Measurements from ENCODE around the gene C19orf25.
"Not testable (repeated sequence)": the region's sequence is repeated elsewhere in the genome, so short reads cannot be mapped to it uniquely, and the experiment has no call there.

C19orf25 gene

DNA sequence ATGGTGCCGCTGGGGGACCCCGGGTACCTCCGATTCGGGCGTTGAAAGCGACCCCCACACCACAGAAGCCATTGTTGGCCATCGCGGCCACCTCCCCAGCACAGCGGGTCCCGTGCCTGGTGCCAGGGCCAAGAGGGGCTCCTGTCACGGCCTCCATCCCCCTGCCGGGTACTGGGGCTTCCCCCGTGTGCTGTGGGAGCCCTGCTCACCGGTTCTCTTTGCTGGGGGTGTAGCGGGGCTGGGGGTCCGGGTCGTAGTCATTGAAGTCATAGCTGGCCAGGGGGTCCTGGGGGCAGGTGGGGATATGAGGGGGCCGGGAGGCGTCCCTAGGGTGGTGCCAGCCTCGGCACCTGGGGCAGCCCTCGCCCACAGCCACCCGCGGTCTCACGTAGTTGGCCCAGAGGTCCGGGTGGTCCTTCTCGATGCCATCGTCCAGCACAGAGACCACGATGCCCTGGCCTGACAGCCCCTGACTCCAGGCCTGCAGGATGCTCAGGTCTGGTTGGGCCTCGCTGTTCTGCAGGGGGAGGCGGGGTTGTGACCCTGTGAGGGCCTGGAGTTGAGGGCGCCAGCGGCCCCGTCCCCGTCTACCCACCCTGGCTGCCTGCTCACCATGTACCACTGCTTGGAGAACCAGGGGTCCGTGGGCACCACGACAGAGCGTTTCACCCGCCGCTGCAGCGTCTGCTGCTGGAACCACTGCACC lies 8.7 kb upstream of the C19orf25 start:
- no CpG with 5 or more reads among the region's 40 CpGs for WGBS (ENCODE audit: insufficient coverage, insufficient read length)
- no peak for DNase-seq (ENCODE audit: low read depth, low spot score)
- peaks cover 4% of the 10 kb centered on the region; the same call in 1 of the 2 replicates for H3K27me3 ChIP-seq (ENCODE audit: control insufficient read depth, insufficient read depth, low read length)

DNA sequence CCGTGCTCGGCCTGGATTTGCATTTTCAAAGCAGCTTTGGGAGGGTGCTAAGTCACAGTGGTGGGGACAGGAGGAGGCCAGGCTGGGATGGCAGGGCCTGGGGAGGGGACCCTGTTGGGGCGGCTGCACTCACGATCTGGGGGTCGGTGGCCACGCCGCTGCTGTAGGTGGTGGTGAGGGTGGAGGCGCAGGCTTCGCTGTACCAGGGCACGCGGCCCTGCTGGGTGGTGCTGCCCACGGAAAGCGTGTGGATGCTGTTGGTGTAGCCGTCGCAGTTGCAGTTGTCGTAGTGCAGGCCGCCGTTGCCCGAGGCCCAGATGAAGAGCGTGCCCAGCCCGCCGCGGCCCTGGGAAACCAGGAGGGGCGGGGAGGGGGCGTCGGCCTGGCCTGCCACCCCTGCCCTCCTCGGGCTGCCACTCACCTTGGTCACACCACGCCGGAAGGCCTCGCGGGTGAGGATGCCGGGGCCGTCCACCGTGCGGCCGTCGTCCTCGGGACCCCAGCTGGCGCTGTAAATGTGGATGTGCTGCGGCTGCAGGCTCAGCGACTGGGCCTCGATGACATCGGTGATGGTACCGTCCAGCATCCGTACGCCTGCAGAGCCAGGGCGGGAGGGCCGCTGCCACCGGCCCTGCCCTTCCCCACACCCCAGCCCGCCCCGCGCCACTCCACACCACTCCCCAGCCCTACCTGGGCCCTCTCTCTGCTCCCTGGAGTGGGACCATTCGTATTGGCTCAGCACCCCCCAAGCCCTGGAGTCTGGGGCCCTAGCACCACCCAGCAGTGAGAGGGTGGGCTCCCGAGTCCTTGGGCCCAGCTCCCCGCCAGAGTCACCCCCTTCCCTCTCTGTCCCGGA lies 7.9 kb upstream of the C19orf25 start:
- DNase-seq (ENCODE audit: low read depth, low spot score): no peak
- WGBS (ENCODE audit: insufficient coverage, insufficient read length): no CpG with 5 or more reads among the region's 56 CpGs
- Histone ChIP-seq H3K9me3 (ENCODE audit: control insufficient read depth, insufficient read depth, low read length) (no peaks in the 10 kb centered on the region), H3K4me3 (ENCODE audit: low read length) (no peak overlapping the region), H3K27ac (ENCODE audit: low read length) (no peak overlapping the region), H3K27me3 (ENCODE audit: control insufficient read depth, insufficient read depth, low read length) (peaks cover 4% of the 10 kb centered on the region; the same call in 1 of the 2 replicates), H3K4me1 (ENCODE audit: control insufficient read depth, insufficient read depth, low read length) (peaks cover 2% of the 10 kb centered on the region; the same call in 1 of the 2 replicates), H3K36me3 (ENCODE audit: control insufficient read depth, insufficient read depth, low read length) (peaks cover 3% of the 10 kb centered on the region; the same call in 1 of the 2 replicates)

More for the DNA sequence above, 8.7 kb upstream of the C19orf25 start:
- Histone ChIP-seq H3K9me3 (ENCODE audit: control insufficient read depth, insufficient read depth, low read length) (no peaks in the 10 kb centered on the region), H3K4me3 (ENCODE audit: low read length) (no peak overlapping the region), H3K4me1 (ENCODE audit: control insufficient read depth, insufficient read depth, low read length) (no peaks in the 10 kb centered on the region; the same call in 1 of the 2 replicates), H3K36me3 (ENCODE audit: control insufficient read depth, insufficient read depth, low read length) (peaks cover 3% of the 10 kb centered on the region; the same call in 1 of the 2 replicates), H3K27ac (ENCODE audit: low read length) (no peak overlapping the region)

GRCh38 chr19:1483979-1484428 lies 5.0 kb upstream of the C19orf25 start:
- H3K27me3 ChIP-seq (ENCODE audit: control insufficient read depth, insufficient read depth, low read length): no peaks in the 10 kb centered on the region
- H3K4me1 ChIP-seq (ENCODE audit: control insufficient read depth, insufficient read depth, low read length): peaks cover 2% of the 10 kb centered on the region; the same call in 1 of the 2 replicates
- WGBS (ENCODE audit: insufficient coverage, insufficient read length): no CpG with 5 or more reads among the region's 23 CpGs

DNA sequence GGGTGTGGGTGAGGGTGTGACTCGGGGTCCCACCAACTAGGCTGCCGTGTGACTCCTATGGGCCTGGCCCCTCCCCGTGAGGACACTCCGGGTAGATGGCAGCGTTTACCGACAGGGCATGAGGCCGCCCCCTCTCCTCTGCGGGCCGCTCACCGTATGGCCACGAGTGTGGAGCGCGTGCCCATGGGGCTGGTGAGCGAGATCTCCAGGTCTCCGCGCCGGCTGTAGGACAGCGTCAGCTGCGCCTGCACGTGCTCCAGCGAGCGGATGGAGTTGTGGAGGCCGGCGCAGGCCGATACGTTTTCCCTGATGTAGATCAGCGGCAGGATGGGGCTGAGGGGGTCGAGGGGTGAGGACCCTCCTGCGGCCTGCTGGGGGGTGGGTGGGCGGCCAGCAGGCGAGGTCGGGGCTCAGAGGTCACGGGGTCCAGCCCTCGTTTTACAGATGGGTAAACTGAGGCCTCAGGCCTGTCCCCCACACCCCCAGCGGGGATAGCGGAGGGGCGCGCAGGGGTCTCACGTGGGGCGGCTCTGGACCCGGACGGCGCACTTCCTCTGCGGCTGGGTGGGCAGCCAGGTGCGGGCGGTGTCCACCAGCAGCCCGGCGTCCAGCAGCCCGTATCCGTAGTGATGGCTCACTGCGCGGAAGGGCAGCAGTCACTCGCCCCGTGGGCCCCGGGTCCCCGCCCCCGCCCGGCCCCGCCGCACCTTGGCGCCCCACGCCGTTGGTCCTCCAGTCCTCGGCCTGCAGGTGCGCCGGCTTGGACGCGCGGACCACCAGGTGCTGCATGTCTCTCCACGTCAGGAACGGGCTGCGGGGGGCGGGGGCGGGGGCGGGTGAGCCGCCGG lies 4.3 kb upstream of the C19orf25 start:
- peaks cover 2% of the 10 kb centered on the region; the same call in 1 of the 2 replicates for H3K4me1 ChIP-seq (ENCODE audit: control insufficient read depth, insufficient read depth, low read length)
- DNase-seq (ENCODE audit: low read depth, low spot score): no peak
- H3K9me3 ChIP-seq (ENCODE audit: control insufficient read depth, insufficient read depth, low read length): no peaks in the 10 kb centered on the region

More at GRCh38 chr19:1483979-1484428, 5.0 kb upstream of the C19orf25 start:
- H3K36me3 ChIP-seq (ENCODE audit: control insufficient read depth, insufficient read depth, low read length): peaks cover 3% of the 10 kb centered on the region; the same call in 1 of the 2 replicates
- no peak overlapping the region for H3K27ac ChIP-seq (ENCODE audit: low read length)
- no peak for DNase-seq (ENCODE audit: low read depth, low spot score)
- H3K9me3 ChIP-seq (ENCODE audit: control insufficient read depth, insufficient read depth, low read length): no peaks in the 10 kb centered on the region
- H3K4me3 ChIP-seq (ENCODE audit: low read length): no peak overlapping the region

GRCh38 chr19:1482361-1483130 lies 3.5 kb upstream of the C19orf25 start:
- Histone ChIP-seq H3K4me3 (ENCODE audit: low read length) (no peak overlapping the region), H3K36me3 (ENCODE audit: control insufficient read depth, insufficient read depth, low read length) (peaks cover 3% of the 10 kb centered on the region; the same call in 1 of the 2 replicates), H3K4me1 (ENCODE audit: control insufficient read depth, insufficient read depth, low read length) (peaks cover 2% of the 10 kb centered on the region; the same call in 1 of the 2 replicates), H3K27ac (ENCODE audit: low read length) (no peak overlapping the region), H3K9me3 (ENCODE audit: control insufficient read depth, insufficient read depth, low read length) (no peaks in the 10 kb centered on the region), H3K27me3 (ENCODE audit: control insufficient read depth, insufficient read depth, low read length) (no peaks in the 10 kb centered on the region)
- WGBS (ENCODE audit: insufficient coverage, insufficient read length): no CpG with 5 or more reads among the region's 37 CpGs
- no peak for DNase-seq (ENCODE audit: low read depth, low spot score)

More for the DNA sequence above, 4.3 kb upstream of the C19orf25 start:
- Histone ChIP-seq H3K4me3 (ENCODE audit: low read length) (no peak overlapping the region), H3K27me3 (ENCODE audit: control insufficient read depth, insufficient read depth, low read length) (no peaks in the 10 kb centered on the region), H3K36me3 (ENCODE audit: control insufficient read depth, insufficient read depth, low read length) (peaks cover 3% of the 10 kb centered on the region; the same call in 1 of the 2 replicates), H3K27ac (ENCODE audit: low read length) (no peak overlapping the region)
- no CpG with 5 or more reads among the region's 77 CpGs for WGBS (ENCODE audit: insufficient coverage, insufficient read length)

GRCh38 chr19:1481893-1482360 lies 2.9 kb upstream of the C19orf25 start:
- Histone ChIP-seq H3K27me3 (ENCODE audit: control insufficient read depth, insufficient read depth, low read length) (no peaks in the 10 kb centered on the region), H3K4me1 (ENCODE audit: control insufficient read depth, insufficient read depth, low read length) (peaks cover 2% of the 10 kb centered on the region; the same call in 1 of the 2 replicates), H3K36me3 (ENCODE audit: control insufficient read depth, insufficient read depth, low read length) (peaks cover 3% of the 10 kb centered on the region; the same call in 1 of the 2 replicates), H3K9me3 (ENCODE audit: control insufficient read depth, insufficient read depth, low read length) (no peaks in the 10 kb centered on the region), H3K4me3 (ENCODE audit: low read length) (no peak overlapping the region), H3K27ac (ENCODE audit: low read length) (no peak overlapping the region)
- no CpG with 5 or more reads among the region's 36 CpGs for WGBS (ENCODE audit: insufficient coverage, insufficient read length)
- no peak for DNase-seq (ENCODE audit: low read depth, low spot score)

DNA sequence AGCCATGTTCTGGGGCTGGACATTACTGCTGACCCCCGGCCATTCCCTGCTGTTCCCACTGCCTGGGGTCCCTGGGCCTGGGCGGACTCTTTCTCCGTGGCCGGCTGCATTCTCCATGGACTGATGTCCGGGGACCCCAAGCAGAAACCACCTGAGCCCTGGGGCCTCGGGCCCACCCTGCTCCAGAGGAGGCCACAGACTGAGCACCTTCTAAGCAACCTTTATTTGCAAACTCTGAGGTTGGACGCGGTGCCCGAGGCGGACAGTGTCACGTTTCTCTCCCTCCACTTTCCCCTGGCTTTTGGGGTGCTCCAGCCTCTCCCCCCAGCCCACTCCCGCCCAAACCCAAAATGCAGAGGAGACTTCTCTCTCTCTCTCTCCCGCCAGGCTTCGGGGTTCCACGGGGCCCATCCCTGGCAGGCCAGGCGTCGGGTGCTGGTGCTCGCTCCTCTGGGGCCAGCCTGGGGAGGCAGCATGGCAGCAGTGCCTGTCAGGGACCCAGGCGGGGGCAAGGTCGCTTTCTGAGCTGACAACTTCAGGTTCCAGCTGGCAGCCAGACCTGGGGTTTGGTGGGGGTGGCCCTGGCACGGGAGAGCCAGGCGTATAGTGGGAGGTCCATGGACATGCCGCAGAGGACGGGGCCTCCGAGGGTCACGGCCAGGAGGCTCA lies 2.3 kb upstream of the C19orf25 start:
- Histone ChIP-seq H3K9me3 (ENCODE audit: control insufficient read depth, insufficient read depth, low read length) (no peaks in the 10 kb centered on the region), H3K27ac (ENCODE audit: low read length) (no peak overlapping the region), H3K27me3 (ENCODE audit: control insufficient read depth, insufficient read depth, low read length) (no peaks in the 10 kb centered on the region), H3K4me1 (ENCODE audit: control insufficient read depth, insufficient read depth, low read length) (peaks cover 2% of the 10 kb centered on the region; the same call in 1 of the 2 replicates), H3K4me3 (ENCODE audit: low read length) (no peak overlapping the region), H3K36me3 (ENCODE audit: control insufficient read depth, insufficient read depth, low read length) (peaks cover 3% of the 10 kb centered on the region; the same call in 1 of the 2 replicates)
- WGBS (ENCODE audit: insufficient coverage, insufficient read length): no CpG with 5 or more reads among the region's 26 CpGs
- DNase-seq (ENCODE audit: low read depth, low spot score): no peak

DNA sequence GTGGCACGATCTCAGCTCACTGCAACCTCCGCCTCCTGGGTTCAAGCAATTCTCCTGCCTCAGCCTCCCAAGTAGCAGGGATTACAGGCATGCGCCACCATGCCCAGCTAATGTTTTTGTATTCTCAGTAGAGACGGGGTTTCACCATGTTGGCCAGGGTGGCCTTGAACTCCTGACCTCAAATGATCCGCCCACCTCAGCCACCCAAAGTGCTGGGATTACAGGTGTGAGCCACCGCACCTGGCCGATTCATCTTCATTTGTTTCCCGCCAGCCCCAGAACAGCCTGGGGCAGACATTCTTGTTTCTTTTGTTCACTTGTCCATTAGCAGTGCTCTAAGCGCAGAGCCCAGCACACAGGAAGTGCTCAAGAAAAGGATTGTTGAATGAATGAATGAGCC lies 2.0 kb downstream of the C19orf25 start:
- H3K27me3 ChIP-seq (ENCODE audit: control insufficient read depth, insufficient read depth, low read length); DNase-seq (ENCODE audit: low read depth, low spot score); H3K27ac ChIP-seq (ENCODE audit: low read length); H3K9me3 ChIP-seq (ENCODE audit: control insufficient read depth, insufficient read depth, low read length); H3K4me3 ChIP-seq (ENCODE audit: low read length); H3K36me3 ChIP-seq (ENCODE audit: control insufficient read depth, insufficient read depth, low read length); H3K4me1 ChIP-seq (ENCODE audit: control insufficient read depth, insufficient read depth, low read length): not testable (repeated sequence)
- no CpG with 5 or more reads among the region's 9 CpGs for WGBS (ENCODE audit: insufficient coverage, insufficient read length)

Data from iPS DF 6.9 (cell line).